ENCODE measurements around the gene MYZAP. TPM values are rescaled to one million over a fixed set of nuclear protein-coding genes. Genes with fewer than 3 reads are reported as not detected.

The MYZAP gene
- total RNA-seq, 1 donor: not detected

DNA sequence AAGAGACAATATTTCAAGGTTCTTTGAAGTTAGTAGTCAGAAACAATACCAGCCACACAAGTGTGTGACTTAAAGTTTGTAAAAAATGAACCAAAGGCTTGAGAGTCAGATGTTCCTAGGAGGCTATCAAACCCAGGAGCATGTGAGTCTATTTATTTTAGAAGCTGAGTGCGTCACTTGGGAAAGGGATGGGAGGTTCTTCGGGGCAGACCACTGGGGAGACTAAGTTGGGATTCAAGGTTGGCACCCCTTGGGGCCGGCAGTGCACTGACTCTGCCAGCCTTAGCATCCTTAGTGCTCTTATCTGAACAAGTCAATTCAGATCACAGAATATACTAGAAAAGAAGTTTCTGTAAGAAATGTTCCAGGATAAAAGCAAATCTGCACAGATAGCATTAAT is 64.7 kb downstream of the MYZAP start:
- DNase-seq (ENCODE audit: low read depth): no peak
- no peak overlapping the region for H3K4me3 ChIP-seq (ENCODE audit: low read depth, low read length)
- TF ChIP-seq CTCF (IDR thresholded peaks at IDR 0.05; ENCODE audit: insufficient read depth, low read length): no peak

GRCh38 chr15:57657619-57658018 is 65.9 kb downstream of the MYZAP start:
- H3K4me3 ChIP-seq (ENCODE audit: low read depth, low read length): no peak overlapping the region
- no peak for TF ChIP-seq CTCF (IDR thresholded peaks at IDR 0.05; ENCODE audit: insufficient read depth, low read length)
- no peak for DNase-seq (ENCODE audit: low read depth)

- DNase-seq (ENCODE audit: low read depth): no peak
- H3K4me3 ChIP-seq (ENCODE audit: low read depth, low read length): no peak overlapping the region
- no peak for TF ChIP-seq CTCF (IDR thresholded peaks at IDR 0.05; ENCODE audit: insufficient read depth, low read length)
Measured at GRCh38 chr15:57662091-57662744, 70.5 kb downstream of the MYZAP start.

DNA sequence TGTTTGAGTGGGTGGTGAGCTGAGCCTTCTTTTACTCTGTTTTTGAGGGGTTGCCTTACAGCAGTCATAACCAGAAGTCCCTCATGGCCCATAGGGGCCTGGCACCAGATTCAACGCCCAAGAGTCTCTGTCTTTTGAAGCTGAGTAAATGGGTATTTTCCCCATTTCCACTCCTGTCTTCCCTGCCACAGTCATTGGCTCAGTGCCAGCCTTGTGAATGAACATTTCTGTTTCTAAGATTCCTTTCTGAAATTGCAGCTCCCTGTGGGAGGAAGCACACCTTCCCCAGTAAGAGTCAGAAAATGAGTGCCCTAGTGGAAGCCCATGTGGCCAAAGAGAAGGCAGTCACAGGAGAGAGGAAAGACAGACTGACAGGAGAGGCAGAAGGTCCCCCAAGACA is 71.1 kb downstream of the MYZAP start:
- no peak for TF ChIP-seq CTCF (IDR thresholded peaks at IDR 0.05; ENCODE audit: insufficient read depth, low read length)
- no peak for DNase-seq (ENCODE audit: low read depth)
- no peak overlapping the region for H3K4me3 ChIP-seq (ENCODE audit: low read depth, low read length)

GRCh38 chr15:57663262-57663661 is 71.6 kb downstream of the MYZAP start:
- no peak for DNase-seq (ENCODE audit: low read depth)
- no peak for TF ChIP-seq CTCF (IDR thresholded peaks at IDR 0.05; ENCODE audit: insufficient read depth, low read length)
- H3K4me3 ChIP-seq (ENCODE audit: low read depth, low read length): no peak overlapping the region

DNA sequence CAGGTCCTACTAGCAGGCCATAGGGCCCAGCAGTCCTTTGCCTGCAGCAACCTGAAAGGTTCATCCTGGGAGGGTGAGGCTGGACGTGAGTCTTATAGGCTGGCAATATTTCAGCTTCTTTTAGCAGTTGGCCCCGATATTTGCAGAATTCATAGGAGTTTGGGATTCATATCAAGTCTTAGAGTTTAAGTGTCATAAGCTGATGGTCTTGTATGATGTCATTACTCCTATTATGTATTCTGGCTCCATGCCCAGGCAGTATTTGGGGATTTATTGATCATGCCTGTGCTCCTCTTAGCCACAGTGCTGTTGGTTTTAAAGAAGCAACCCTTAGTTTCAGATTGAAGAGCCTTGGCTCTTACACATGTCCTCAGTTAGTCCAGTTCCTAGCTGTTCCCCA is 73.5 kb downstream of the MYZAP start:
- no peak for DNase-seq (ENCODE audit: low read depth)
- no peak overlapping the region for H3K4me3 ChIP-seq (ENCODE audit: low read depth, low read length)
- no peak for TF ChIP-seq CTCF (IDR thresholded peaks at IDR 0.05; ENCODE audit: insufficient read depth, low read length)

- TF ChIP-seq CTCF (IDR thresholded peaks at IDR 0.05; ENCODE audit: insufficient read depth, low read length): no peak
- no peak for DNase-seq (ENCODE audit: low read depth)
Measured at GRCh38 chr15:57665939-57666338, 74.2 kb downstream of the MYZAP start.

More at GRCh38 chr15:57665939-57666338, 74.2 kb downstream of the MYZAP start:
- no peak overlapping the region for H3K4me3 ChIP-seq (ENCODE audit: low read depth, low read length)

Measured in fibroblast of the aortic adventitia (primary cell).